ENCODE data around the gene VSTM2B.
A peak's percentile ranks its signal among the peaks of the same experiment; 100 is the strongest.
"Not testable (repeated sequence)": the region's sequence is repeated elsewhere in the genome, so short reads cannot be mapped to it uniquely, and the experiment has no call there.

The VSTM2B gene

GRCh38 chr19:29525901-29526729, at the start of gene VSTM2B:
TSS of gene VSTM2B (plus strand) at chr19:29525994. CDS start at chr19:29526584, 590 bp downstream.
- no peak for DNase-seq

- no peak for DNase-seq
Measured at GRCh38 chr19:29476528-29476927, 49.3 kb upstream of the VSTM2B start.

GRCh38 chr19:29477831-29478577, 47.8 kb upstream of the VSTM2B start:
- no peak for DNase-seq

GRCh38 chr19:29478578-29479565, 46.9 kb upstream of the VSTM2B start:
- peak; percentile 26 for DNase-seq

- DNase-seq, result no peak
Measured at GRCh38 chr19:29479941-29480340, 45.9 kb upstream of the VSTM2B start.

- no peak for DNase-seq
Measured at GRCh38 chr19:29480507-29480906, 45.3 kb upstream of the VSTM2B start.

GRCh38 chr19:29482855-29483640, 42.7 kb upstream of the VSTM2B start:
- no peak for DNase-seq

GRCh38 chr19:29483641-29483920, 42.2 kb upstream of the VSTM2B start:
- DNase-seq, result no peak

GRCh38 chr19:29483944-29484581, 41.7 kb upstream of the VSTM2B start:
- DNase-seq, result no peak

GRCh38 chr19:29484876-29485275, 40.9 kb upstream of the VSTM2B start:
- no peak for DNase-seq

- DNase-seq, result no peak
Measured at GRCh38 chr19:29485293-29485692, 40.5 kb upstream of the VSTM2B start.

- DNase-seq, result not testable (repeated sequence)
Measured at GRCh38 chr19:29486961-29487360, 38.8 kb upstream of the VSTM2B start.

GRCh38 chr19:29487432-29487831, 38.4 kb upstream of the VSTM2B start:
- no peak for DNase-seq

GRCh38 chr19:29488316-29488715, 37.5 kb upstream of the VSTM2B start:
- DNase-seq, result no peak

GRCh38 chr19:29489172-29489951, 36.4 kb upstream of the VSTM2B start:
- DNase-seq, result no peak

GRCh38 chr19:29491491-29491890, 34.3 kb upstream of the VSTM2B start:
- no peak for DNase-seq

GRCh38 chr19:29491995-29492577, 33.7 kb upstream of the VSTM2B start:
- DNase-seq, result no peak

- no peak for DNase-seq
Measured at GRCh38 chr19:29492769-29493168, 33.0 kb upstream of the VSTM2B start.

GRCh38 chr19:29495091-29495490, 30.7 kb upstream of the VSTM2B start:
- no peak for DNase-seq

GRCh38 chr19:29495901-29496441, 29.8 kb upstream of the VSTM2B start:
- DNase-seq, result no peak

Measured in OCI-M1 (cell line).